Measurements from ENCODE around the gene MLLT3.

The MLLT3 gene

GRCh38 chr9:20476912-20477521 is 145.3 kb downstream of the MLLT3 start:
- no peak overlapping the region for H3K27ac ChIP-seq (ENCODE audit: low read length)
- no peaks in the 10 kb centered on the region for H3F3A ChIP-seq (ENCODE audit: insufficient read depth, low read length)
- no peaks in the 10 kb centered on the region for H3K9me3 ChIP-seq (replicated peaks; ENCODE audit: insufficient read depth, low read length)
- no peaks in the 10 kb centered on the region for H3K36me3 ChIP-seq (replicated peaks; ENCODE audit: insufficient read depth, low read length)
- DNase-seq, result no peak
- H3K9me2 ChIP-seq (replicated peaks; ENCODE audit: insufficient read depth, low read length), result no peaks in the 10 kb centered on the region
- H3K4me1 ChIP-seq (ENCODE audit: low read length), result peaks cover 5% of the 10 kb centered on the region; the same call in 1 of the 2 replicates
- no peaks in the 10 kb centered on the region for H3K27me3 ChIP-seq (replicated peaks; ENCODE audit: insufficient read depth, low read length)
- H3K4me3 ChIP-seq (ENCODE audit: low read length), result no peak overlapping the region
- no peak for TF ChIP-seq EZH2phosphoT487 (IDR thresholded peaks at IDR 0.05; ENCODE audit: low read length)
- TF ChIP-seq CTCF (IDR thresholded peaks at IDR 0.05; ENCODE audit: low read length), result no peak
- no peak for TF ChIP-seq EZH2 (optimal IDR thresholded peaks at IDR 0.05; ENCODE audit: low read depth, low read length)
- H3K4me2 ChIP-seq (ENCODE audit: low read depth, low read length), result 0 out of 2 replicates have a peak overlapping the region, but pooled peaks have one; percentile 18
- no peak overlapping the region for H3K9ac ChIP-seq (ENCODE audit: low read length)
- H4K20me1 ChIP-seq (ENCODE audit: insufficient read depth, low read length), result no peaks in the 10 kb centered on the region
- peaks cover 38% of the 10 kb centered on the region; the same call in 1 of the 2 replicates for H3K79me2 ChIP-seq (ENCODE audit: low read length)
- no peak overlapping the region for H2AFZ ChIP-seq (ENCODE audit: low read length)

- H3K4me3 ChIP-seq (ENCODE audit: low read length), result no peak overlapping the region
- no peak overlapping the region for H3K9ac ChIP-seq (ENCODE audit: low read length)
- H3K9me2 ChIP-seq (replicated peaks; ENCODE audit: insufficient read depth, low read length), result no peaks in the 10 kb centered on the region
- no peak overlapping the region for H2AFZ ChIP-seq (ENCODE audit: low read length)
- no peaks in the 10 kb centered on the region for H3F3A ChIP-seq (ENCODE audit: insufficient read depth, low read length)
- no peak for DNase-seq
- peaks cover 31% of the 10 kb centered on the region for H3K79me2 ChIP-seq (ENCODE audit: low read length)
- no peaks in the 10 kb centered on the region for H4K20me1 ChIP-seq (ENCODE audit: insufficient read depth, low read length)
- no peak overlapping the region for H3K4me2 ChIP-seq (ENCODE audit: low read depth, low read length)
- H3K27ac ChIP-seq (ENCODE audit: low read length), result no peak overlapping the region
- no peaks in the 10 kb centered on the region for H3K9me3 ChIP-seq (replicated peaks; ENCODE audit: insufficient read depth, low read length)
- no peaks in the 10 kb centered on the region for H3K36me3 ChIP-seq (replicated peaks; ENCODE audit: insufficient read depth, low read length)
- H3K4me1 ChIP-seq (ENCODE audit: low read length), result no peaks in the 10 kb centered on the region
- no peak for TF ChIP-seq EZH2 (optimal IDR thresholded peaks at IDR 0.05; ENCODE audit: low read depth, low read length)
- no peak for TF ChIP-seq EZH2phosphoT487 (IDR thresholded peaks at IDR 0.05; ENCODE audit: low read length)
- no peak for TF ChIP-seq CTCF (IDR thresholded peaks at IDR 0.05; ENCODE audit: low read length)
- H3K27me3 ChIP-seq (replicated peaks; ENCODE audit: insufficient read depth, low read length), result no peaks in the 10 kb centered on the region
Observed at GRCh38 chr9:20474496-20474895, 147.8 kb downstream of the MLLT3 start.

- H3K4me2 ChIP-seq (ENCODE audit: low read depth, low read length), result no peak overlapping the region
- H3K9me2 ChIP-seq (replicated peaks; ENCODE audit: insufficient read depth, low read length), result no peaks in the 10 kb centered on the region
- no peak overlapping the region for H3K4me3 ChIP-seq (ENCODE audit: low read length)
- no peak overlapping the region for H2AFZ ChIP-seq (ENCODE audit: low read length)
- TF ChIP-seq EZH2 (optimal IDR thresholded peaks at IDR 0.05; ENCODE audit: low read depth, low read length) (no peak), EZH2phosphoT487 (IDR thresholded peaks at IDR 0.05; ENCODE audit: low read length) (no peak), CTCF (IDR thresholded peaks at IDR 0.05; ENCODE audit: low read length) (no peak)
- no peaks in the 10 kb centered on the region for H3K27me3 ChIP-seq (replicated peaks; ENCODE audit: insufficient read depth, low read length)
- H3K36me3 ChIP-seq (replicated peaks; ENCODE audit: insufficient read depth, low read length), result no peaks in the 10 kb centered on the region
- peaks cover 37% of the 10 kb centered on the region for H3K79me2 ChIP-seq (ENCODE audit: low read length)
- H3K9me3 ChIP-seq (replicated peaks; ENCODE audit: insufficient read depth, low read length), result no peaks in the 10 kb centered on the region
- H4K20me1 ChIP-seq (ENCODE audit: insufficient read depth, low read length), result no peaks in the 10 kb centered on the region
- H3K9ac ChIP-seq (ENCODE audit: low read length), result no peak overlapping the region
- no peaks in the 10 kb centered on the region for H3K4me1 ChIP-seq (ENCODE audit: low read length)
- DNase-seq, result no peak
- no peak overlapping the region for H3K27ac ChIP-seq (ENCODE audit: low read length)
- no peaks in the 10 kb centered on the region for H3F3A ChIP-seq (ENCODE audit: insufficient read depth, low read length)
Observed at GRCh38 chr9:20473515-20474013, 148.7 kb downstream of the MLLT3 start.

All from MM.1S (cell line).